Fibroblast of peridontal ligament (primary cell): ENCODE results near the gene TJP3.

Source experiments
- DNase-seq: peaks from one replicate; pipeline ENCODE4 v3.0.0-alpha.2; 2010; ENCODE audit errors: extremely low read depth

The TJP3 gene

GRCh38 chr19:3671680-3672574 is 36.3 kb upstream of the TJP3 start:
- no peak for DNase-seq

GRCh38 chr19:3672575-3672948 is 35.6 kb upstream of the TJP3 start:
- no peak for DNase-seq

- DNase-seq, result no peak
These were observed 35.2 kb upstream of the TJP3 start for GRCh38 chr19:3672993-3673392.

GRCh38 chr19:3673506-3674439 is 34.4 kb upstream of the TJP3 start:
- no peak for DNase-seq

GRCh38 chr19:3674784-3675543 is 33.2 kb upstream of the TJP3 start:
- no peak for DNase-seq

DNA sequence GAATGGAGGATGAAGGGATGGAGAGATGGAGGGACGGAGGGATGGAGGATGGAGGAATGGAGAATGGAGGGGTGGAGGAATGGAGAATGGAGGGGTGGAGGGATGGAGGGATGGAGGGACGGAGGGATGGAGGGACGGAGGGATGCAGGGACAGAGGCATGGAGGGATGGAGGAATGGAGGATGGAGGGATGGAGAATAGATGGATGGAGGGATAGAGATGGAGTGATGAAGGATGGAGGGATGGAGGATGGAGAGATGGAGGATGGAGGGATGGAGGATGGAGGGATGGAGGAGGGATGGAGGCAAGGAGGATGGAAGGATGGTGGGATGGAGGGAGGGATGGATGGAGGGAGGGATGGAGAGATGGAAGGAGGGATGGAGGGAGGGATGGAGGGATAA is 30.0 kb upstream of the TJP3 start:
- DNase-seq, result no peak

GRCh38 chr19:3679138-3679537 is 29.0 kb upstream of the TJP3 start:
- DNase-seq, result no peak

DNA sequence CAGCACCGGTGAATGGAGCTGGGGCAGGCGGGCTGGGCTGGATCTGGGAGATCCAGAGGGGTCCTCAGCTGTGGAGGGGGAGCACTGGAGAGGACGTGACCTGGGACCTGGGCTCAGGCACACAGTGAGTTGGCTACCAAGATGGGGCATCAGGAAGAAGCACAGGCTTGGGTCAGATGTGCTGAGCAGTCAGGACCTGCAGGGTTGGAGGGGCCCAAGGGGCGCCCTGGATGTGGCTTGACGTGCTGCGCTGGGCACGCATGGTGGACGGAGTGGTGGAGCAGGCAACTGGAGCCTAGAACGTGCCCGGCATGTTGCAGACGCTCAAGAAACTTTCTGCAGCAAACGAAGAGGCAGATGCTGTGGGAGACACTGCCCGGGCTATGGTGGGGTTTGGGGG is 28.6 kb upstream of the TJP3 start:
- no peak for DNase-seq

- DNase-seq, result no peak
These were observed 27.2 kb upstream of the TJP3 start for GRCh38 chr19:3680939-3681338.

- DNase-seq, result no peak
These were observed 25.9 kb upstream of the TJP3 start for GRCh38 chr19:3682286-3682685.

DNA sequence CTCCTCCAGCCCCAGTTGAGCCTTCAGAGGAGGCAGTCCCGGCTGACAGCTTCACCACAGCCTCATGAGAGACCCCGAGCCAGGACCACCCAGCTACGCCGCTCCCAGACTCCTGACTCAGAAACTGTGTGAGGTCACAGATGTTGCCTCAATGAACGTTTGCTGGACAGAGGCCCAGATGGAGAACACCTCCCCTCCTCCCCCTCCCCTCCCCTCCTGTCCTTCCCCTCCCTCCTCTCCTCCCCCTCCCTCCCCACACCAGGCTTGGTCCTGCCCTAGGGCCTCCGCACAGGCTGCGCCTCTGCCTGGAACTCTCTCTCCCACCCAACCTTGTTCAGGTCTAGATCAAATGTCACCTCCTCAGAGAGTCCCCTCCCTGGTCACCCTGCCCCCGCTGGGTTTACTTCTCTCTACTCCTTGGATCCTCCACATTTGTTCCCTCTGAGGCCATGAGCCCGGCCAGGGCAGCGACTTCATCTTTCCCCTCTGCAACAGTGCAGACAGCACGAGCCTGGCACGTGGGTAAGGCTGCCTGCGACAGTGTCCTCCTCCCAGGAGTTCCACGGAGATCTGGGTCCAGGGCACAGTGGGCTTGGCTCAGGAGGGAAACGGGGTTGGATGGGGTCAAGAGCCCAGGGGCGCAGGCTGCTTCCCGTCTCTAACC is 25.3 kb upstream of the TJP3 start:
- peak; percentile 39 for DNase-seq

DNA sequence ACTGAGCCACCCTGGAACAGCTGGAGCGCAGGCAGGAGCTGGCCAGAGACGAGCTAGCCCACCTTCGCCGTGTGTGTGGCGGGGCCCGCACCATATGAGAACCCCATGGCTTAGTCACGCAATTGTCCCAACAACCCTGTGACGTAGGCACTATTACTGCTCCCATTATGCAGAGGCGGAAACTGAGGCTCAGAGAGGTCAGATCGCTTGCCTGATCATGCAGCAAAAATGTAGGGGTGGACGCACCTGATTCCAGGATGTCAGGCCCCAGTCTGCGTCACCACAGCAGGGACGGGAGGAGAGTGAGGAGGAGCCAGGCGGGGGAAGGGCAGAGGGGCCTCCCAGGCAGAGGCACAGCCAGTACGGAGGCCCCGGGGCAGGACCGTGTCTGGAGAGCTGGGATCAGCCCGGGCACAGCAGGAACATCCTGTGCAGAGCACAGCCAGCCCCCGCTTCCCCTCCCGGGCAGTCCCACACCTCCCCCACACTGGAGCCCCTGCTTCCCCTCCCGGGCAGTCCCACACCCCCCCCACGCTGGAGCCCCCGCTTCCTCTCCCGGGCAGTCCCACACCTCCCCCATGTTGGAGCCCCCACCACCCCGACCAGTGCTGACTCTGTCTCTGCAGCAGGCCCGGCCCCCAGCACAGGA is 24.7 kb upstream of the TJP3 start:
- no peak for DNase-seq

GRCh38 chr19:3684054-3684816 is 23.9 kb upstream of the TJP3 start:
- no peak for DNase-seq

- no peak for DNase-seq
These were observed 23.3 kb upstream of the TJP3 start for GRCh38 chr19:3684817-3685410.

DNA sequence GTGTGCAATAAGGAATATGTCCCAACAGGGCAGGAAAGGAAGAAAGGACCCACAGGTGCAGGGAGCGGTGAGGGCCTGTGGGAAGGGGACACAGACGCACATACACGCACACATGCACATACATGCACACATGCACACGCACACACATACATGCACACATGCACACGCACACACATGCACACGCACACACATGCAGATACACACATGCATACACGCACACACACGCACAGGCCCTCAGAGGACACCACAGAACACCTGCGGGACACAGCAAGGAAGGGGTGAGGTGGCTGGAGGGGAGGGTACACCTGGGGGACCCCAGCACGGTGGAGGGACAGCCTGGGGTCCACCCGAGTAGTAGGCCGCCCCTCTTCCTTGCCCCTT is 20.8 kb upstream of the TJP3 start:
- no peak for DNase-seq

- DNase-seq, result no peak
These were observed 20.1 kb upstream of the TJP3 start for GRCh38 chr19:3687774-3688706.

- DNase-seq, result no peak
These were observed 17.4 kb upstream of the TJP3 start for GRCh38 chr19:3690551-3691371.

GRCh38 chr19:3691372-3691716 is 16.8 kb upstream of the TJP3 start:
- no peak for DNase-seq
